CD14-positive monocyte (primary cell): Measurements from ENCODE around the gene CUBN. TPM values are rescaled to one million over a fixed set of nuclear protein-coding genes. Genes with fewer than 3 reads are reported as not detected.
A peak's percentile ranks its signal among the peaks of the same experiment; 100 is the strongest.

ENCODE experiments used
- DNase-seq, 3 donors: peaks; one replicate each; pipeline ENCODE4 v3.0.0-alpha.2; 2011 to 2022
- H2AFZ ChIP-seq: 2 replicates; pipeline ENCODE4 v1.6.0; 2012; ENCODE audit warnings: mild to moderate bottlenecking, low read depth, low read length, inconsistent platforms; ENCODE audit not compliant: insufficient read depth, poor library complexity, severe bottlenecking
- H3K27ac ChIP-seq, 2 donors: 1 replicate in 1 of 2; 2 replicates in 1 of 2; pipeline ENCODE4 v1.5.1; 2012 to 2013; ENCODE audit warnings: low read length in 2 of 2, control low read depth in 1 of 2, inconsistent platforms in 1 of 2, low read depth in 1 of 2, mild to moderate bottlenecking in 1 of 2
- H3K27me3 ChIP-seq, 2 donors: one replicate each; pipeline versions ENCODE4 v1.6.0 to v1.6.1; 2011 to 2013; ENCODE audit warnings: low read length in 2 of 2; ENCODE audit not compliant: control insufficient read depth in 2 of 2, insufficient read depth in 2 of 2
- H3K36me3 ChIP-seq, 2 donors: replicated peaks in 1 of 2; 1 replicate in 1 of 2; 2 replicates in 1 of 2; pipeline versions ENCODE4 v1.5.1 to v1.6.1; 2012 to 2013; ENCODE audit warnings: low read length in 2 of 2, control low read depth in 1 of 2, inconsistent platforms in 1 of 2, mild to moderate bottlenecking in 1 of 2; ENCODE audit not compliant: insufficient read depth in 2 of 2, control insufficient read depth in 1 of 2
- H3K4me1 ChIP-seq, 2 donors: 1 replicate in 1 of 2; 2 replicates in 1 of 2; pipeline versions ENCODE4 v1.5.1 to v1.6.1; 2012 to 2013; ENCODE audit warnings: low read length in 2 of 2, control low read depth in 1 of 2, inconsistent platforms in 1 of 2, mild to moderate bottlenecking in 1 of 2, moderate library complexity in 1 of 2; ENCODE audit not compliant: insufficient read depth in 2 of 2, control insufficient read depth in 1 of 2
- H3K4me2 ChIP-seq: replicated peaks from 2 replicates; pipeline ENCODE3; 2012; ENCODE audit warnings: low read length, moderate library complexity, mild to moderate bottlenecking; ENCODE audit not compliant: poor library complexity, severe bottlenecking; ENCODE audit errors: extremely low read depth
- H3K4me3 ChIP-seq, 3 experiments: fragments of 200-600 bp in 1 of 3; sonication (generic) in 1 of 3; replicated peaks in 1 of 3; 1 replicate in 2 of 3; 2 replicates in 1 of 3; pipeline ENCODE4 v1.5.1; 2011 to 2013; ENCODE audit warnings: low read length in 3 of 3, mild to moderate bottlenecking in 3 of 3, control low read depth in 2 of 3, low read depth in 2 of 3, inconsistent platforms in 1 of 3, moderate library complexity in 1 of 3
- H3K79me2 ChIP-seq: 2 replicates; pipeline ENCODE4 v1.6.0; 2012; ENCODE audit warnings: mild to moderate bottlenecking, control low read depth, inconsistent platforms, low read length, moderate library complexity; ENCODE audit not compliant: insufficient read depth
- H3K9ac ChIP-seq: 2 replicates; pipeline ENCODE4 v1.6.0; 2017; ENCODE audit warnings: low read length, mild to moderate bottlenecking; ENCODE audit not compliant: insufficient read depth, poor library complexity, severe bottlenecking
- H3K9me3 ChIP-seq, 2 donors: replicated peaks in 1 of 2; 1 replicate in 1 of 2; 2 replicates in 1 of 2; pipeline versions ENCODE4 v1.5.1 to v1.6.1; 2012 to 2013; ENCODE audit warnings: low read length in 2 of 2, control low read depth in 1 of 2; ENCODE audit not compliant: control insufficient read depth in 1 of 2, insufficient read depth in 1 of 2
- H4K20me1 ChIP-seq: 2 replicates; pipeline ENCODE4 v1.6.0; 2012; ENCODE audit warnings: mild to moderate bottlenecking, low read length, control low read depth, moderate library complexity; ENCODE audit not compliant: insufficient read depth
- H3K27ac Mint-ChIP-seq, 7 donors: one replicate each; pipeline ENCODE4 v1.8.0; 2020; ENCODE audit warnings: mild to moderate bottlenecking in 7 of 7, mixed read lengths in 7 of 7, moderate library complexity in 6 of 7, inconsistent platforms in 2 of 7
- H3K27me3 Mint-ChIP-seq, 3 donors: one replicate each; pipeline ENCODE4 v1.8.0; 2021 to 2022; ENCODE audit warnings: low read depth in 3 of 3, mild to moderate bottlenecking in 3 of 3, mixed read lengths in 3 of 3, moderate library complexity in 3 of 3, inconsistent platforms in 1 of 3
- H3K36me3 Mint-ChIP-seq, 2 donors: one replicate each; pipeline ENCODE4 v1.8.0; 2020; ENCODE audit warnings: mixed read lengths in 2 of 2, inconsistent platforms in 1 of 2, mild to moderate bottlenecking in 1 of 2
- H3K4me1 Mint-ChIP-seq: one replicate; pipeline ENCODE4 v1.8.0; 2020; ENCODE audit warnings: mild to moderate bottlenecking, mixed read lengths
- H3K4me3 Mint-ChIP-seq, 2 donors: one replicate each; pipeline ENCODE4 v1.8.0; 2020; ENCODE audit warnings: mild to moderate bottlenecking in 2 of 2, mixed read lengths in 2 of 2, moderate library complexity in 1 of 2
- H3K9me3 Mint-ChIP-seq, 7 donors: one replicate each; pipeline ENCODE4 v1.8.0; 2020 to 2022; ENCODE audit warnings: mixed read lengths in 7 of 7, mild to moderate bottlenecking in 6 of 7, moderate library complexity in 6 of 7, inconsistent platforms in 2 of 7
- CTCF ChIP-seq: fragments of 200-600 bp; IDR thresholded peaks from one replicate; pipeline ENCODE4 v1.8.0; 2022; ENCODE audit warnings: antibody characterized with exemption, mild to moderate bottlenecking
- WGBS: methylation state at CpG from one replicate; pipeline ENCODE4 v1.1.5; 2013; ENCODE audit warnings: missing lambda C conversion rate; ENCODE audit not compliant: insufficient coverage; 5-methylcytosine and 5-hydroxymethylcytosine counted together
- intact Hi-C, 2 donors: fragments of 100-400 bp; cut with micrococcal nuclease; formaldehyde crosslinking; loops; one replicate each; pipeline versions ENCODE4 v1.15.0 to v1.15.1; 2023
- polyA plus RNA-seq, 3 donors: library from polyadenylated mRNA; depleted of rRNA in 1 of 3; unstranded in 2 of 3; stranded (reverse) in 1 of 3; fragments of 300-500 nt in 2 of 3; fragments of >200 nt in 1 of 3; fragmentation: Illumina TruSeq in 2 of 3; gene quantifications; 1 replicate in 2 of 3; 2 replicates in 1 of 3; pipeline ENCODE4 v1.2.3, GENCODE V29; 2012 to 2021

CUBN gene
- polyA plus RNA-seq, 3 donors = 0.95 TPM; not detected in 2

GRCh38 chr10:16788125-16788524 is 341.5 kb downstream of the CUBN start:
- Mint-ChIP-seq H3K4me1 (no peaks in the 10 kb centered on the region), H3K9me3 (peaks cover 0 to 8% (median 5%) of the 10 kb centered on the region in 7 donors), H3K27ac (peak overlapping the region in 2 of 7 donors; percentile 23 to 43), H3K27me3 (peaks cover 0 to 1% (median 0%) of the 10 kb centered on the region in 3 donors), H3K4me3 (no peak overlapping the region), H3K36me3 (peaks cover 34 to 42% of the 10 kb centered on the region in 2 donors)
- Histone ChIP-seq H3K9ac (no peak overlapping the region), H3K27ac (no peak overlapping the region), H3K27me3 (no peaks in the 10 kb centered on the region), H2AFZ (no peak overlapping the region), H3K9me3 (peaks cover 0 to 2% of the 10 kb centered on the region in 2 donors), H3K79me2 (peaks cover under 1% of the 10 kb centered on the region), H3K36me3 (peaks cover 0 to 58% of the 10 kb centered on the region in 2 donors), H3K4me3 (no peak overlapping the region), H4K20me1 (no peaks in the 10 kb centered on the region), H3K4me1 (no peaks in the 10 kb centered on the region), H3K4me2 (no peak overlapping the region)
- TF ChIP-seq CTCF = no peak
- 100% methylated on average over 2 of the region's 6 CpGs for WGBS
- intact Hi-C loops = no loop called here
- DNase-seq = no peak

- H3K4me3 Mint-ChIP-seq = no peak overlapping the region
- H3K79me2 ChIP-seq = no peaks in the 10 kb centered on the region
- peak overlapping the region in 1 of 7 donors; percentile 39 for H3K27ac Mint-ChIP-seq
Observed at GRCh38 chr10:16787361-16787791, 342.2 kb downstream of the CUBN start.

More at GRCh38 chr10:16787361-16787791, 342.2 kb downstream of the CUBN start:
- no peak for DNase-seq
- Histone ChIP-seq H3K4me1 (no peaks in the 10 kb centered on the region), H3K4me2 (no peak overlapping the region), H3K27me3 (no peaks in the 10 kb centered on the region), H4K20me1 (no peaks in the 10 kb centered on the region), H3K36me3 (peaks cover 0 to 53% of the 10 kb centered on the region in 2 donors), H3K4me3 (no peak overlapping the region), H3K27ac (no peak overlapping the region), H2AFZ (no peak overlapping the region), H3K9ac (no peak overlapping the region), H3K9me3 (peaks cover 0 to 2% of the 10 kb centered on the region in 2 donors)
- intact Hi-C loops = no loop called here
- TF ChIP-seq CTCF = no peak
- Mint-ChIP-seq H3K27me3 (no peaks in the 10 kb centered on the region), H3K9me3 (peaks cover 0 to 8% (median 5%) of the 10 kb centered on the region in 7 donors), H3K36me3 (peaks cover 34 to 41% of the 10 kb centered on the region in 2 donors), H3K4me1 (no peaks in the 10 kb centered on the region)
- 100% methylated on average over 1 of the region's 12 CpGs for WGBS
